ENCODE data around the gene PPM1M.
"Not testable (repeated sequence)": the region's sequence is repeated elsewhere in the genome, so short reads cannot be mapped to it uniquely, and the experiment has no call there.

The PPM1M gene

GRCh38 chr3:52277071-52277964 is 31.8 kb downstream of the PPM1M start:
- DNase-seq (ENCODE audit: low read depth in 2 of 2): peak; percentile 75 to 76

GRCh38 chr3:52277972-52278509 is 32.5 kb downstream of the PPM1M start:
- peak; percentile 45 to 47 for DNase-seq (ENCODE audit: low read depth in 2 of 2)

GRCh38 chr3:52278510-52279069 is 33.0 kb downstream of the PPM1M start, which contains the start of gene WDR82:
Gene WDR82 (minus strand): TSS chr3:52278649. CDS start chr3:52278361, 288 bp downstream.
- DNase-seq (ENCODE audit: low read depth in 2 of 2): peak; percentile 97 to 99

- no peak for DNase-seq (ENCODE audit: low read depth in 2 of 2)
Observed at GRCh38 chr3:52279596-52279995, 34.0 kb downstream of the PPM1M start.

GRCh38 chr3:52280050-52280461 is 34.5 kb downstream of the PPM1M start:
- DNase-seq (ENCODE audit: low read depth in 2 of 2): no peak

GRCh38 chr3:52281981-52282801 is 36.6 kb downstream of the PPM1M start:
- DNase-seq (ENCODE audit: low read depth in 2 of 2): no peak

GRCh38 chr3:52283306-52283705 is 37.7 kb downstream of the PPM1M start:
- DNase-seq (ENCODE audit: low read depth in 2 of 2): no peak

GRCh38 chr3:52284051-52284450 is 38.5 kb downstream of the PPM1M start:
- DNase-seq (ENCODE audit: low read depth in 2 of 2): not testable (repeated sequence)

- DNase-seq (ENCODE audit: low read depth in 2 of 2): no peak
Observed at GRCh38 chr3:52286777-52287110, 41.2 kb downstream of the PPM1M start.

GRCh38 chr3:52288674-52289073 is 43.1 kb downstream of the PPM1M start:
- DNase-seq (ENCODE audit: low read depth in 2 of 2): no peak

GRCh38 chr3:52289338-52289746 is 43.8 kb downstream of the PPM1M start:
- no peak for DNase-seq (ENCODE audit: low read depth in 2 of 2)

GRCh38 chr3:52289747-52290595 is 44.4 kb downstream of the PPM1M start:
- no peak for DNase-seq (ENCODE audit: low read depth in 2 of 2)

GRCh38 chr3:52290596-52291507 is 45.3 kb downstream of the PPM1M start:
- DNase-seq (ENCODE audit: low read depth in 2 of 2): no peak

GRCh38 chr3:52291508-52292181 is 46.1 kb downstream of the PPM1M start:
- peak in 1 of 2 donors; percentile 31 for DNase-seq (ENCODE audit: low read depth in 2 of 2)

- no peak for DNase-seq (ENCODE audit: low read depth in 2 of 2)
Observed at GRCh38 chr3:52292247-52293065, 46.9 kb downstream of the PPM1M start.

GRCh38 chr3:52293491-52294319 is 48.1 kb downstream of the PPM1M start:
- DNase-seq (ENCODE audit: low read depth in 2 of 2): no peak

- DNase-seq (ENCODE audit: low read depth in 2 of 2): no peak
Observed at GRCh38 chr3:52294320-52295150, 49.0 kb downstream of the PPM1M start.

All from stimulated activated CD4-positive, alpha-beta T cell treated with anti-CD3 and anti-CD28 coated beads, Interleukin-15, amount 100 ng/mL, for 48 hours (primary cell).